T-helper 17 cell (primary cell): ENCODE data around the gene VEGFA. TPM values are rescaled to one million over a fixed set of nuclear protein-coding genes. Genes with fewer than 3 reads are reported as not detected.

ENCODE experiments used
- ATAC-seq: fragments of 150-1000 bp; cut with Tn5 transposase; 2 replicates; pipeline ENCODE4 v1.10.0; 2021; ENCODE audit warnings: mild to moderate bottlenecking, moderate library complexity
- DNase-seq, 3 donors: peaks; one replicate each; pipeline versions ENCODE4 v3.0.0 to v3.0.0-alpha.2; 2020 to 2021
- H3K9me3 ChIP-seq: one replicate; pipeline ENCODE4 v1.7.0; 2013; ENCODE audit warnings: low read length, mild to moderate bottlenecking; ENCODE audit not compliant: control insufficient read depth, poor library complexity, severe bottlenecking
- H3K27ac Mint-ChIP-seq: one replicate; pipeline ENCODE4 v1.8.0; 2022; ENCODE audit warnings: mild to moderate bottlenecking, moderate library complexity, mixed read lengths
- H3K27me3 Mint-ChIP-seq: one replicate; pipeline ENCODE4 v1.8.0; 2022; ENCODE audit warnings: mixed read lengths
- H3K36me3 Mint-ChIP-seq: one replicate; pipeline ENCODE4 v1.8.0; 2022; ENCODE audit warnings: low read depth, mixed read lengths
- H3K4me1 Mint-ChIP-seq: one replicate; pipeline ENCODE4 v1.8.0; 2022; ENCODE audit warnings: mild to moderate bottlenecking, mixed read lengths
- H3K4me3 Mint-ChIP-seq: one replicate; pipeline ENCODE4 v1.8.0; 2022; ENCODE audit warnings: mild to moderate bottlenecking, moderate library complexity, mixed read lengths
- total RNA-seq, 4 donors: library from RNA in 2 of 4; stranded (reverse) in 2 of 4; gene quantifications; one replicate each; pipeline ENCODE4 v1.2.3 and lab custom pipeline; 2022 to 2026

Gene VEGFA
- total RNA-seq (1 to 10 TPM; 5.6 to 6.3 TPM), total RNA-seq (lab: John Stamatoyannopoulos, UW) (2.8 to 25.8 reads per million in 2 donors)

DNA sequence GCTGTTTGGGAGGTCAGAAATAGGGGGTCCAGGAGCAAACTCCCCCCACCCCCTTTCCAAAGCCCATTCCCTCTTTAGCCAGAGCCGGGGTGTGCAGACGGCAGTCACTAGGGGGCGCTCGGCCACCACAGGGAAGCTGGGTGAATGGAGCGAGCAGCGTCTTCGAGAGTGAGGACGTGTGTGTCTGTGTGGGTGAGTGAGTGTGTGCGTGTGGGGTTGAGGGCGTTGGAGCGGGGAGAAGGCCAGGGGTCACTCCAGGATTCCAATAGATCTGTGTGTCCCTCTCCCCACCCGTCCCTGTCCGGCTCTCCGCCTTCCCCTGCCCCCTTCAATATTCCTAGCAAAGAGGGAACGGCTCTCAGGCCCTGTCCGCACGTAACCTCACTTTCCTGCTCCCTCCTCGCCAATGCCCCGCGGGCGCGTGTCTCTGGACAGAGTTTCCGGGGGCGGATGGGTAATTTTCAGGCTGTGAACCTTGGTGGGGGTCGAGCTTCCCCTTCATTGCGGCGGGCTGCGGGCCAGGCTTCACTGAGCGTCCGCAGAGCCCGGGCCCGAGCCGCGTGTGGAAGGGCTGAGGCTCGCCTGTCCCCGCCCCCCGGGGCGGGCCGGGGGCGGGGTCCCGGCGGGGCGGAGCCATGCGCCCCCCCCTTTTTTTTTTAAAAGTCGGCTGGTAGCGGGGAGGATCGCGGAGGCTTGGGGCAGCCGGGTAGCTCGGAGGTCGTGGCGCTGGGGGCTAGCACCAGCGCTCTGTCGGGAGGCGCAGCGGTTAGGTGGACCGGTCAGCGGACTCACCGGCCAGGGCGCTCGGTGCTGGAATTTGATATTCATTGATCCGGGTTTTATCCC, at the start of gene VEGFA:
VEGFA (plus strand) TSS at position 686 of the 846 bp plus-strand sequence.
- Mint-ChIP-seq H3K4me3 (peak within 1 kb of the TSS; percentile 93), H3K36me3 (no peaks in the 10 kb centered on the region), H3K27ac (peak within 1 kb of the TSS; percentile 49), H3K4me1 (peaks cover 17% of the 10 kb centered on the region), H3K27me3 (peaks cover 19% of the 10 kb centered on the region)
- DNase-seq, result peak; percentile 77 to 86 (median 82)
- ATAC-seq, result peak; percentile 88
- no peaks in the 10 kb centered on the region for H3K9me3 ChIP-seq

DNA sequence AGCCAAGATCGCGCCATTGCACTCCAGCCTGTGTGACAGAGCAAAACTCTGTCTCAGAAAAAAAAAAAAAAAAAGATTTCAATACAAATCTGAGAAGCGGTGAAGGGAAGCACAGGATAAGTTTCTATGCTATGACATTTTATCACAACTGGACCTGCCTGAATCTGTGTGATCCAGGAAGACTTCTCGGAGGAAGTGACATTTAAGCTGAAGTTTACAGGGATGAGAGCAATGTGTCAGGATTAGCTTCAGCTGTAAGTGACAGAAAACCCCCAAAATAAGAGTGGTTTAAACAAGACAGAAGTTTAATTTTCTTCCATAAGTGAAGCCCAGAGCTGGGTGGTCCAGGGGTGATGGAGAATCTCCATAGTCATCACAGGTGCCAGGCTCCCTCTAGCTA, 49.0 kb upstream of the VEGFA start:
- H3K9me3 ChIP-seq, result no peaks in the 10 kb centered on the region
- Mint-ChIP-seq H3K36me3 (no peaks in the 10 kb centered on the region), H3K27me3 (peaks cover 25% of the 10 kb centered on the region), H3K4me1 (peaks cover 24% of the 10 kb centered on the region), H3K27ac (peak overlapping the region; percentile 82), H3K4me3 (no peak overlapping the region)
- no peak for DNase-seq
- ATAC-seq, result no peak

DNA sequence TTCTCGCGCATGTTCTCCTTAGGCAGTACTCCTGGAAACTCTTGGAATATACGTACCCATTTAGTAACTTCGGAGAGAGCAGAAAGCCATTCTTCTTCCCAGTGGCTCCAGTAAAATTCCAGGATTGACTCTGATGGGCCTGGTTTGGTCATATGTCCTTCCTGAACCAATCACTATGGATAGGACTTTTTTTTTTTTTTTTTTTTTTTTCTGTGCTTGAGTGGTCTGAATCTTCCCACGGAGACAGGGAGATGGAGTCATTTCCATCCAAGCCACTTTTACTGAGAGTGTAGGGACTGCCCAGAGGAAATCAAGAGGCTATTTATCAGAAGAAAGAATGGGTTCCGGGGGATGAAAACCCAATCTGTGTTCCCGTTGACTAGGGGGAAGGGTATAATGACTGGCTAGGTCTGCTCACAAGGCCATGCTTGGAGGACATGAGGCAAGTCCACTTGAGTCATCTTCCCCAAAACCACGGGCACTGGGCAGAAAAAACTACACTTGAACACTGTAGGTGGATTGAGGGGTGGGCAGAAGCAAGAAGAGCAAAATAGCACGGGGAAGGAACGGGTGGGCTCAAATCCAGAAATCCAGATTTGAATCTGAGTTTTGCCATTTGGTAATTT, 47.0 kb upstream of the VEGFA start:
- Mint-ChIP-seq H3K27me3 (peaks cover 16% of the 10 kb centered on the region), H3K36me3 (no peaks in the 10 kb centered on the region), H3K27ac (peak overlapping the region; percentile 88), H3K4me1 (peaks cover 25% of the 10 kb centered on the region), H3K4me3 (no peak overlapping the region)
- no peak for ATAC-seq
- no peaks in the 10 kb centered on the region for H3K9me3 ChIP-seq
- DNase-seq, result no peak

DNA sequence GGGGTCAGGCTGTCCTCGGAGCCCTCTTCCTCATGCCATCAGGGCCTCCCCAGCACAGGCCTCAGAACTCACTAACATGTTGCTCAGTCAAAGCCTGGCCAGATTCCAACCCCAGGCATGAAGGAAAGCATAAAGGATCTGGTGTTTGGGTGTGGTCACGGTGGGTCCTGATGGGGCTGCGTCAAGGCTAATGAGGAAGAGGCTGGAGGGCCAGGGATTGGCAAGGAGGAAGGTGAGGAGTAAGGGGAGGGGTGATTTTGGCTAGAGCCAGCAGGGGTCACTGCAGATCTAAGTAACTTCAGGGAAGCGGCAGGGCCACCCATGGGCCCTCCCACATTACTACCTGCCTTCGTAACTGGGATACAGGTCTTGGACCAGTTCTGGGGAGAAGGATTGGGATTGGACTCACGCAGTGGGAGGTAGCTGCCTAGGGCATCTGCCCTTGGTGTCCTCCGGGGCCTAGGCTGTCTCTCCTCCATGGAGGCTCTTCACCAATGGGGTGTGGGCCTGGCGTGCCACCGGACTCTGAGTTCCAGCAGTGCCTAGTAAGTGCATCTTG, 46.2 kb upstream of the VEGFA start:
- H3K4me3 Mint-ChIP-seq, result peak overlapping the region; percentile 41
- no peaks in the 10 kb centered on the region for H3K36me3 Mint-ChIP-seq
- peak; percentile 35 to 53 (median 40) for DNase-seq
- peak overlapping the region; percentile 88 for H3K27ac Mint-ChIP-seq
- peak; percentile 75 for ATAC-seq
- peaks cover 25% of the 10 kb centered on the region for H3K4me1 Mint-ChIP-seq
- peaks cover 8% of the 10 kb centered on the region for H3K27me3 Mint-ChIP-seq
- H3K9me3 ChIP-seq, result no peaks in the 10 kb centered on the region

DNA sequence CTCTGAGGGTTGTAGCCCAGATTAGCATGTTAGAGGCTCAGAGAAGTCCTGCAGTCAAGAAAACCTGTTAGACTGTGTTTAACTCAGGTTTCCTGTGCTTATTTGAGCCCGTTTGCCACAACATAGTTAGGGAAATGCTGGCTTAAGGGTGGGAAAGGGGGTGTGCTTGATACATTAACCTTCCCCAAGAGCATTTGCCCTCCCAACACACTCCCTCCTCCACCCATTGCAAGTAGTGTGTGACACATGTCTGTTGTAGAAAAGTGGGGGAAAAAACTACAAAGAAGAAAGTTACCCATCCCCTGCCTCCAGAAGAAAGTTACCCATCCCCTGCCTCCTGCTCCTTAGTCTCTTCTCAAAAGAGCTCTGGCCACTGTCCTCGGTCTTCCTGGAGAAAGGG, 45.7 kb upstream of the VEGFA start:
- no peaks in the 10 kb centered on the region for H3K9me3 ChIP-seq
- peak overlapping the region; percentile 88 for H3K27ac Mint-ChIP-seq
- no peak overlapping the region for H3K4me3 Mint-ChIP-seq
- DNase-seq (no peak), ATAC-seq (no peak)
- peaks cover 25% of the 10 kb centered on the region for H3K4me1 Mint-ChIP-seq
- H3K36me3 Mint-ChIP-seq, result no peaks in the 10 kb centered on the region
- H3K27me3 Mint-ChIP-seq, result peaks cover 7% of the 10 kb centered on the region

DNA sequence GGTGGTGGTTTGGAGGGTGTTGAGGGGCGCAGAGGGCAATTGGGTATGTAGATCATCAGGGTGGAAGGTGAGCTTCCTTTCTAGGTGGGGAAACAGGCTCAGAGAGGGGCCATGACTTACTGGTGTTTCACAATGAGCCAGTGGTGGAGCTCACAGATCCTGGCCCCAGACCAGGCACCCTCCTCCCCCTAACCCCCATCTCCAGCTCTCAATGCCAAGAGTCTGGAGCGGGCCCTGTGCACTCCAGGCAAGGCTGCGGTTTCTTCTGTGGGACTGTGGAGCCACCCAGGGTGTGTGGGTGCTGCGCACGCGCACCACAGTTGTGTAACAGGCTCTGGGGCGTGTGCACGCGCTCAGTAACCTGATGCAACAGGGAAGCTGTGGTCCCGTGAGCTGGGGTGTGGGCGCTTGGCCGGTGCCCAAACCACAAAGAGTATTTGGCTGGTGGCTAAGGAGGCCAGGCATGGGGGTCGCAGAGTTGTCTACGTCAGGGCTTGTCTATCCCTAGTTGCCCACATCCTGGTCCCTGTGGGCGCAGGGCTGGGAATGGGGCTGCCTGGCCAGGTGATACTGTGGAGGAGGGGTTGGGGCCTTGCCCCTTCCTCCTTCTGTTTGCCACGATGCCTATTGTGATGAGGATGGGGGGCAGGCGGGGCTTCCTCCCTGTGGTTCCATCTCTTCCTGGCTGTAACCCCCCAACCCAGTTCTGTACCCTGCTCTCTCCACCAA, 44.9 kb upstream of the VEGFA start:
- Mint-ChIP-seq H3K4me1 (peaks cover 25% of the 10 kb centered on the region), H3K36me3 (no peaks in the 10 kb centered on the region), H3K27ac (peak overlapping the region; percentile 88), H3K4me3 (peak overlapping the region; percentile 68), H3K27me3 (peaks cover 2% of the 10 kb centered on the region)
- DNase-seq (peak; percentile 40 to 61 (median 48)), ATAC-seq (peak; percentile 86)
- H3K9me3 ChIP-seq, result no peaks in the 10 kb centered on the region

DNA sequence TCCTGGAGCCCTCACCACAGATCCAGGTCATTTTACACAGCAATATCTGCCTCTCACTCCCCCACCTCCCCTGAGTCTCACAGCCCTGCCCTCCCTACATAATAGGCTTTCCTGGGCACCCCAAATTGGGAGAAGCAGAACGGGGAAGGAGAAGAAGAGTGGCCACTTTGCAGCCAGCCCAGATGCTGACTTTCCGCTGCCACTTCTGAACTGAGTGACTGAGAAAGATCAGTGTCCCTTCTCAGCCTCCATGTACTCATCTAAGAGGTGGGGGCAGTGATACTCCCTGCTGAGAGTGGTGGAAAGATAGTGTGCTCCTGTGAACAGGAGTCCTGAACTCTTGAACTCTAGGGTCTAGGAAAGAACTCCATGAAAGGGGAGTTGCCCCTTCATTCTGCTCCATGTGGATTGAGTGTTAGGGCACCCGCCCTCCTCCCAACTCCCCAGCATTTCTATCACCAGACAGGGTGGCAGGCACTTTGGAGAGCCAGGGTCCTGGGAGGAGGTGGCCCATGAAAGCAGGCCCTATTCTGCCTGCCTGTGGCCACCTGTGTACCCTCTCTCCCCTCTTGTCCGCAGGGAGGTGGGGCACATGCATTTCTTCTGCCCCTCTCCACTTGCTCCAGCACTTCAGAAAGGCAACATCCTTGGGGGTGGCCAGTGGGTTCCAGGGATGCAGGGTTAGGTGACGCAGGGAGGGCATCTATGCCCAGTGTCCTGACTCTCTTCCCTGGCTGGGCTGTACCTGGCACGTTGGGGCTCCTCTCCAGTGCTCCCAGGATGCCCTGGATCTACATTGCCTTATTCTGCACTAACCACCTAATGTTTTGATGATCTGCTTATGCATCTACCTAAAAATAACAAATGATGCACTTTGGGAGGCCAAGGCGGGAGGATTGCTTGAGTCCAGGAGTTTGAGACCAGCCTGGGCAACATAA, 44.1 kb upstream of the VEGFA start:
- Mint-ChIP-seq H3K27ac (peak overlapping the region; percentile 88), H3K36me3 (no peaks in the 10 kb centered on the region), H3K4me1 (peaks cover 23% of the 10 kb centered on the region), H3K27me3 (no peaks in the 10 kb centered on the region), H3K4me3 (peak overlapping the region; percentile 68)
- ATAC-seq (no peak), DNase-seq (no peak)
- H3K9me3 ChIP-seq, result no peaks in the 10 kb centered on the region

DNA sequence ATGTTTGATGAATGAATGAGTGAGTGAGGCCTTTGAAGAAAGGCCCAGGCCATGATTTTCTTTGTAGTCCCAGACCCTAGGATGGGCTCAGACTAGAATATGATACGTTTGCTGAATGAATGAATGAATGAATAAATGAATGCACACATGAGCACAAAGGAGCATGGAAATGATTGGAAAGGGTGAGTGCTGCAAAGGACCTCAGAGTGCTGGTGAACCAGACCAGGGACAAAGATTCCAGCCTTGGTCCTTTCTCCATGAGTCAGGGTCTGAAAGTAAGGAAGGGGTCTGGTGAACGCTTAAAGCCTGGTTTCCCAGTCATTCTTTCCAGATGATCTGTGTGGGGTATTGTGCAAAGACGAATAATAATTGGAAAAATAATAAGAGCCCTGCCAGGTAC, 42.4 kb upstream of the VEGFA start:
- Mint-ChIP-seq H3K36me3 (no peaks in the 10 kb centered on the region), H3K4me1 (peaks cover 23% of the 10 kb centered on the region), H3K27me3 (no peaks in the 10 kb centered on the region), H3K4me3 (no peak overlapping the region), H3K27ac (peak overlapping the region; percentile 19)
- no peak for ATAC-seq
- DNase-seq, result no peak
- no peaks in the 10 kb centered on the region for H3K9me3 ChIP-seq

DNA sequence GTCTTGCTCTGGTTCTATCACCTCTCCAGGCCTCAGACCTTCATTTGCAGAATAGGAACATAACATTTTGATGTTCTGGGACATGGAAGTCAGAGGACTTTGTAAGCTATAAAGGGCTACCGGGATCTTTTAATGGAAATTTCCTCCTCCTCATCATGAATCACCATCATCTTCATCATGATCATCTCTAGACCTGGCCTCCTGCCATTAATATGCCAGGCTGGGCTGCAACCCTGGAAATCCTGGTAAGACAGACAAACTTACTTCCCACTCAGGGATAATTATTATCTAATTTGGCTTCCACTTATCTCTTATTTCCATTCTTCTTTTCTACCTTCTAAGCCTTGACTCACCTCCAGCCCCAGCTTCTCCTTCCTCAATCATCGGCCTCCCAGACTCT, 41.4 kb upstream of the VEGFA start:
- no peak overlapping the region for H3K27ac Mint-ChIP-seq
- H3K36me3 Mint-ChIP-seq, result no peaks in the 10 kb centered on the region
- no peaks in the 10 kb centered on the region for H3K27me3 Mint-ChIP-seq
- DNase-seq (no peak), ATAC-seq (no peak)
- H3K9me3 ChIP-seq, result no peaks in the 10 kb centered on the region
- peaks cover 26% of the 10 kb centered on the region for H3K4me1 Mint-ChIP-seq
- no peak overlapping the region for H3K4me3 Mint-ChIP-seq

DNA sequence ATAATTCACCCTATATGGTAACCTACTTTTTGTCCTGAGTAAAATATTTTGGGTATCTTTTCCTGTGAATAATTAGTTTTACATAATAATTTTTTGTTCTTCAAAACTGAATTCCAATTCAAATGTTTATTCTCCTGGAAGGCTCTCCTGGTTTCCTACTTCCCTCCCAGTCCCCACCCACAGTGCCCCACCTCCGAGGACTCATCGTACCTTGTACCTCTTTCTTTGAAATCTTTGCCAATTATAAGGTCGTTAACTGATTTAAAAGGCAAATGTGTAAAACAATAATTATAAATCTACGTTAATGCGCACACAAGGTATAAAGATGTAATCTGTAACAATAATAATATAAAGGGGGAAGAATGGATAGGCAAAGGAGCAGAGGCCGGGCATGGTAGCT, 40.5 kb upstream of the VEGFA start:
- H3K36me3 Mint-ChIP-seq, result no peaks in the 10 kb centered on the region
- DNase-seq (no peak), ATAC-seq (no peak)
- no peaks in the 10 kb centered on the region for H3K27me3 Mint-ChIP-seq
- no peak overlapping the region for H3K27ac Mint-ChIP-seq
- peaks cover 25% of the 10 kb centered on the region for H3K4me1 Mint-ChIP-seq
- H3K9me3 ChIP-seq, result no peaks in the 10 kb centered on the region
- no peak overlapping the region for H3K4me3 Mint-ChIP-seq

DNA sequence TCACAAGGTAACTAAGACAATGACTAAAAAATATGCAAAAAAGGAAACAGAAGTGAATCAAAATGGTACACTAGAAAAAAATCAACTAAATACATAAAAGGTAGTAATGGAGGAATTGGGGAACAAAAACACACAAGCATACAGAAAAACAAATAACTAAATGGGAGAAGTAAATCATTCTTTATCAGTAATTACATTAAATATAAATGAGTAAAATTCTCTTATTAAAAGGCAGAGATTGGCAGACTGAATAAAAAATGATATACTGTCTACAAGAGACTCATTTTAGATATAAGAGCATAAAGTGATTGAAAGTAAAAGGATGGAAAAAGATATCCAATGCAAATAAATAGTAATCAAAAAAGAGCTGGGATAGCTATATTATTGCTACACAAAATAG, 39.4 kb upstream of the VEGFA start:
- DNase-seq (no peak), ATAC-seq (no peak)
- H3K9me3 ChIP-seq, result no peaks in the 10 kb centered on the region
- Mint-ChIP-seq H3K27ac (no peak overlapping the region), H3K36me3 (no peaks in the 10 kb centered on the region), H3K4me1 (peaks cover 19% of the 10 kb centered on the region), H3K27me3 (no peaks in the 10 kb centered on the region), H3K4me3 (no peak overlapping the region)
